Activated naive CD8-positive, alpha-beta T cell treated with anti-CD3 and anti-CD28 coated beads for 36 hours (primary cell): ENCODE measurements around the gene LRSAM1. TPM values are rescaled to one million over a fixed set of nuclear protein-coding genes. Genes with fewer than 3 reads are reported as not detected.

Experiments used
- DNase-seq: peaks from one replicate; pipeline ENCODE4 v3.0.0; 2021
- H3K27ac Mint-ChIP-seq: one replicate; pipeline ENCODE4 v1.8.0; 2022; ENCODE audit warnings: mild to moderate bottlenecking, moderate library complexity, mixed read lengths
- H3K27me3 Mint-ChIP-seq: one replicate; pipeline ENCODE4 v1.8.0; 2022; ENCODE audit warnings: mild to moderate bottlenecking, mixed read lengths
- H3K36me3 Mint-ChIP-seq: one replicate; pipeline ENCODE4 v1.8.0; 2021; ENCODE audit warnings: mild to moderate bottlenecking, mixed read lengths
- H3K4me1 Mint-ChIP-seq: one replicate; pipeline ENCODE4 v1.8.0; 2021; ENCODE audit warnings: mixed read lengths
- H3K4me3 Mint-ChIP-seq: one replicate; pipeline ENCODE4 v1.8.0; 2022; ENCODE audit warnings: mild to moderate bottlenecking, moderate library complexity, mixed read lengths
- H3K9me3 Mint-ChIP-seq: one replicate; pipeline ENCODE4 v1.8.0; 2022; ENCODE audit warnings: mixed read lengths
- total RNA-seq, 2 experiments: library from RNA; stranded (reverse); gene quantifications; one replicate each; pipeline ENCODE4 v1.2.3, GENCODE V29; 2021

LRSAM1 gene
- total RNA-seq, 2 experiments from 2014 or later = 17.7 to 20.7 TPM

- H3K4me1 Mint-ChIP-seq = no peaks in the 10 kb centered on the region
- peak; percentile 44 for DNase-seq
- no peak overlapping the region for H3K4me3 Mint-ChIP-seq
- no peaks in the 10 kb centered on the region for H3K36me3 Mint-ChIP-seq
- H3K9me3 Mint-ChIP-seq = no peaks in the 10 kb centered on the region
- no peaks in the 10 kb centered on the region for H3K27me3 Mint-ChIP-seq
- H3K27ac Mint-ChIP-seq = no peak overlapping the region
These were observed 54.2 kb downstream of the LRSAM1 start for GRCh38 chr9:127505396-127506116.

- H3K27ac Mint-ChIP-seq = no peak overlapping the region
- no peaks in the 10 kb centered on the region for H3K36me3 Mint-ChIP-seq
- DNase-seq = no peak
- no peak overlapping the region for H3K4me3 Mint-ChIP-seq
- H3K27me3 Mint-ChIP-seq = no peaks in the 10 kb centered on the region
- no peaks in the 10 kb centered on the region for H3K9me3 Mint-ChIP-seq
- no peaks in the 10 kb centered on the region for H3K4me1 Mint-ChIP-seq
These were observed 55.0 kb downstream of the LRSAM1 start for GRCh38 chr9:127506117-127506813.

GRCh38 chr9:127506814-127507750, 55.8 kb downstream of the LRSAM1 start:
- no peaks in the 10 kb centered on the region for H3K36me3 Mint-ChIP-seq
- DNase-seq = no peak
- no peaks in the 10 kb centered on the region for H3K9me3 Mint-ChIP-seq
- no peak overlapping the region for H3K4me3 Mint-ChIP-seq
- no peaks in the 10 kb centered on the region for H3K4me1 Mint-ChIP-seq
- no peaks in the 10 kb centered on the region for H3K27me3 Mint-ChIP-seq
- H3K27ac Mint-ChIP-seq = no peak overlapping the region

- no peak for DNase-seq
- H3K36me3 Mint-ChIP-seq = no peaks in the 10 kb centered on the region
- H3K27me3 Mint-ChIP-seq = no peaks in the 10 kb centered on the region
- no peak overlapping the region for H3K4me3 Mint-ChIP-seq
- no peaks in the 10 kb centered on the region for H3K9me3 Mint-ChIP-seq
- H3K27ac Mint-ChIP-seq = no peak overlapping the region
- H3K4me1 Mint-ChIP-seq = no peaks in the 10 kb centered on the region
These were observed 56.7 kb downstream of the LRSAM1 start for GRCh38 chr9:127507751-127508648.

- no peaks in the 10 kb centered on the region for H3K27me3 Mint-ChIP-seq
- no peaks in the 10 kb centered on the region for H3K9me3 Mint-ChIP-seq
- H3K27ac Mint-ChIP-seq = no peak overlapping the region
- no peaks in the 10 kb centered on the region for H3K36me3 Mint-ChIP-seq
- no peak for DNase-seq
- no peak overlapping the region for H3K4me3 Mint-ChIP-seq
- H3K4me1 Mint-ChIP-seq = no peaks in the 10 kb centered on the region
These were observed 57.6 kb downstream of the LRSAM1 start for GRCh38 chr9:127508901-127509260.

- no peaks in the 10 kb centered on the region for H3K27me3 Mint-ChIP-seq
- H3K4me3 Mint-ChIP-seq = no peak overlapping the region
- H3K27ac Mint-ChIP-seq = no peak overlapping the region
- H3K9me3 Mint-ChIP-seq = no peaks in the 10 kb centered on the region
- H3K4me1 Mint-ChIP-seq = no peaks in the 10 kb centered on the region
- DNase-seq = no peak
- no peaks in the 10 kb centered on the region for H3K36me3 Mint-ChIP-seq
These were observed 58.1 kb downstream of the LRSAM1 start for GRCh38 chr9:127509261-127509954.

GRCh38 chr9:127509955-127510299, 58.6 kb downstream of the LRSAM1 start:
- no peak overlapping the region for H3K4me3 Mint-ChIP-seq
- DNase-seq = no peak

GRCh38 chr9:127514468-127514867, 63.2 kb downstream of the LRSAM1 start:
- Mint-ChIP-seq H3K4me3 (no peak overlapping the region), H3K9me3 (no peaks in the 10 kb centered on the region), H3K36me3 (peaks cover 4% of the 10 kb centered on the region), H3K27ac (no peak overlapping the region), H3K4me1 (peaks cover 2% of the 10 kb centered on the region), H3K27me3 (no peaks in the 10 kb centered on the region)
- no peak for DNase-seq

More at GRCh38 chr9:127509955-127510299, 58.6 kb downstream of the LRSAM1 start:
- no peaks in the 10 kb centered on the region for H3K36me3 Mint-ChIP-seq
- no peak overlapping the region for H3K27ac Mint-ChIP-seq
- no peaks in the 10 kb centered on the region for H3K4me1 Mint-ChIP-seq
- no peaks in the 10 kb centered on the region for H3K27me3 Mint-ChIP-seq
- H3K9me3 Mint-ChIP-seq = no peaks in the 10 kb centered on the region

GRCh38 chr9:127516835-127517607, 65.7 kb downstream of the LRSAM1 start:
- Mint-ChIP-seq H3K27me3 (no peaks in the 10 kb centered on the region), H3K36me3 (peaks cover 6% of the 10 kb centered on the region), H3K27ac (no peak overlapping the region), H3K9me3 (no peaks in the 10 kb centered on the region), H3K4me1 (peaks cover 2% of the 10 kb centered on the region), H3K4me3 (no peak overlapping the region)
- DNase-seq = no peak

GRCh38 chr9:127517620-127518019, 66.3 kb downstream of the LRSAM1 start:
- H3K4me3 Mint-ChIP-seq = no peak overlapping the region
- H3K36me3 Mint-ChIP-seq = peaks cover 8% of the 10 kb centered on the region

GRCh38 chr9:127518091-127518856, 67.0 kb downstream of the LRSAM1 start:
- Mint-ChIP-seq H3K4me3 (no peak overlapping the region), H3K36me3 (peaks cover 13% of the 10 kb centered on the region), H3K27ac (no peak overlapping the region), H3K4me1 (peaks cover 2% of the 10 kb centered on the region), H3K9me3 (peaks cover 5% of the 10 kb centered on the region), H3K27me3 (no peaks in the 10 kb centered on the region)
- DNase-seq = no peak

More at GRCh38 chr9:127517620-127518019, 66.3 kb downstream of the LRSAM1 start:
- H3K27ac Mint-ChIP-seq = no peak overlapping the region
- H3K27me3 Mint-ChIP-seq = no peaks in the 10 kb centered on the region
- no peak for DNase-seq
- peaks cover 2% of the 10 kb centered on the region for H3K4me1 Mint-ChIP-seq
- peaks cover under 1% of the 10 kb centered on the region for H3K9me3 Mint-ChIP-seq

GRCh38 chr9:127519301-127520166, 68.2 kb downstream of the LRSAM1 start:
- Mint-ChIP-seq H3K27ac (no peak overlapping the region), H3K4me3 (no peak overlapping the region), H3K9me3 (peaks cover 9% of the 10 kb centered on the region), H3K27me3 (no peaks in the 10 kb centered on the region), H3K36me3 (peaks cover 26% of the 10 kb centered on the region), H3K4me1 (peaks cover 2% of the 10 kb centered on the region)
- peak; percentile 50 for DNase-seq
